Omental fat pad (tissue), 4 donors: ENCODE results near the gene TUBB4A. TPM values are rescaled to one million over a fixed set of nuclear protein-coding genes. Genes with fewer than 3 reads are reported as not detected.

ENCODE experiments used
- ATAC-seq: fragments of 150-250 bp; one replicate; pipeline ENCODE4 v1.9.1; 2016; ENCODE audit warnings: mild to moderate bottlenecking, moderate library complexity; ENCODE audit not compliant: low FRiP score
- DNase-seq: peaks from one replicate; pipeline ENCODE4 v3.0.0-alpha.2; 2019; ENCODE audit warnings: low spot score
- total RNA-seq, 4 donors: library from RNA; depleted of rRNA; stranded (reverse); fragments of >200 nt; gene quantifications; one replicate each; pipeline ENCODE4 v1.1.0, GENCODE V29; 2016
- TF ChIP-seq, protein P1 (sequence below), 3 donors: fragments of 450-650 bp; IDR thresholded peaks; one replicate each; pipeline ENCODE4 v1.5.1; 2016 to 2017; ENCODE audit warnings: antibody characterized with exemption in 3 of 3, mild to moderate bottlenecking in 3 of 3, moderate library complexity in 2 of 3

The TUBB4A gene
- total RNA-seq, 4 donors from 2014 or later = 2.2 to 2.8 (median 2.2) TPM; not detected in 1

- ATAC-seq (no peak), DNase-seq (no peak)
- TF ChIP-seq, protein P1, sequence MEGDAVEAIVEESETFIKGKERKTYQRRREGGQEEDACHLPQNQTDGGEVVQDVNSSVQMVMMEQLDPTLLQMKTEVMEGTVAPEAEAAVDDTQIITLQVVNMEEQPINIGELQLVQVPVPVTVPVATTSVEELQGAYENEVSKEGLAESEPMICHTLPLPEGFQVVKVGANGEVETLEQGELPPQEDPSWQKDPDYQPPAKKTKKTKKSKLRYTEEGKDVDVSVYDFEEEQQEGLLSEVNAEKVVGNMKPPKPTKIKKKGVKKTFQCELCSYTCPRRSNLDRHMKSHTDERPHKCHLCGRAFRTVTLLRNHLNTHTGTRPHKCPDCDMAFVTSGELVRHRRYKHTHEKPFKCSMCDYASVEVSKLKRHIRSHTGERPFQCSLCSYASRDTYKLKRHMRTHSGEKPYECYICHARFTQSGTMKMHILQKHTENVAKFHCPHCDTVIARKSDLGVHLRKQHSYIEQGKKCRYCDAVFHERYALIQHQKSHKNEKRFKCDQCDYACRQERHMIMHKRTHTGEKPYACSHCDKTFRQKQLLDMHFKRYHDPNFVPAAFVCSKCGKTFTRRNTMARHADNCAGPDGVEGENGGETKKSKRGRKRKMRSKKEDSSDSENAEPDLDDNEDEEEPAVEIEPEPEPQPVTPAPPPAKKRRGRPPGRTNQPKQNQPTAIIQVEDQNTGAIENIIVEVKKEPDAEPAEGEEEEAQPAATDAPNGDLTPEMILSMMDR (IDR thresholded peaks at IDR 0.05) = no peak
Observed at GRCh38 chr19:6534451-6535093, 32.5 kb upstream of the TUBB4A start.

GRCh38 chr19:6533746-6534418 lies 31.8 kb upstream of the TUBB4A start:
- no peak for ATAC-seq
- DNase-seq = no peak
- TF ChIP-seq, protein P1 (IDR thresholded peaks at IDR 0.05) = no peak

DNA sequence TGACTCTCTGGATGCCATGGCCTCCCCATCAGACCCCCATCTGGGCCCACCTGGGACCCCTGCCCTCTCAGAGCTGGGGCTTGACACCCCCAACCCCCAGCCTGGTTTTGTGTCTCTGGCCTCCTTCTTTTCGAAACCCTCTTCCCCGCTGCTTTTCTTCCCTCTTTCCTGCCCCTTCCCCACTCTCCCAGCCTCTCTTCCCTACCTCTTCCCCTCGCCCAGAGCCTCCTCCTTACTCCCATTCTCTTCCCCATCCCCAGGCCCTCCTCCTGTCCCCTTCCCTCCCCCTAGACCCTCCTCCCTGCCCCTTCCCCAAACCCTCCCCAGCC lies 30.9 kb upstream of the TUBB4A start:
- DNase-seq (no peak), ATAC-seq (no peak)
- TF ChIP-seq, protein P1 (IDR thresholded peaks at IDR 0.05) = no peak

GRCh38 chr19:6532244-6532999 lies 30.3 kb upstream of the TUBB4A start:
- ATAC-seq (no peak), DNase-seq (no peak)
- TF ChIP-seq, protein P1 (IDR thresholded peaks at IDR 0.05) = no peak

DNA sequence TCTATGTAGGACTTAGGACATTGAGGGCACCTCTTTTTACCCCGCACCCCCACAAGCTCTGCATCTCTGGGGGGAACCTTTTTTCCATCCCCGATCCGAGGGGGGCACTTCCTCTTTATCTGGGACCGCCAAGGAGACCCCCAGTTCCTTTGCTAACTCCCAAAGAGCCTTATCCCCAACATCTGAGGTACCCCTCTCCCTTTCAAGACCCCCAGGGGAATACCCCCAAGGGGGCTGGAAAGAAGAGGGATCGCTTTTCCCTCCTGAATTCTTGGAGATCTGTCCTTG lies 29.8 kb upstream of the TUBB4A start:
- DNase-seq (no peak), ATAC-seq (no peak)
- TF ChIP-seq, protein P1 (IDR thresholded peaks at IDR 0.05) = no peak

DNA sequence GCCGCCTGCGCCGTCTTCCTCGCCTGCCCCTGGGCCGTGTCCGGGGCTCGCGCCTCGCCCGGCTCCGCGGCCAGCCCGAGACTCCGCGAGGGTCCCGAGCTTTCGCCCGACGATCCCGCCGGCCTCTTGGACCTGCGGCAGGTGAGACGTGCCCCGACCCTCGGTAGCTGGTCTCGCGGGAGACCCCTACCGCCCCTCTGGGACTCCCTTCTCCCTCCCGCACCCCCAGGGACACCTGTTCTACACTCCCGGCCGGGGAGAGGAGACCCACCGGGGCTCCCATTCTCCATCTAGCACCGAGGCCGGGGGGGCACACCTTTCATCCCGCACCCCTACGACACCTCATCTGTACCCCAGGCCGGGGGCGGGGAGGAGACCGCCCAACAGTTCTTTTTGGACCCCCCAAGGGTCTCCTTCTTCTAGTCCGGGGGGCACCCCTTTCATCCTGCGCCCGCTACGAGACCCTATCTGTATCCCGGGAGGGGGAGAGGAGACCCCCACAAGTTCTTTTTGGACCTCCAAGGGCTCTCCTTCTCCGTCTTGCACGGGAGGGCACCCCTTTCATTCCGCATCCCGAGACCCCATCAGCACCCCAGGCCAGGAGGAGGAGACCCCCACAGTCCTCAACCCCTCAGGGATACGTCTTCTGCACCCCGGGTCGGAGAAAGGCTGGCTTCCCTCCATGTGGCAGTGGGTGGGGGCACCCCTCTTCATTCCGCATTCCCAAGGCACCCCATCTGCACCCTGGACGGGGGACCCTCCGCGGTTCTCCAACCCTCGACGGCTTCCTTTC lies 29.2 kb upstream of the TUBB4A start:
- no peak for ATAC-seq
- DNase-seq = no peak
- TF ChIP-seq, protein P1 (IDR thresholded peaks at IDR 0.05) = no peak
